Astrocyte of the spinal cord (primary cell): ENCODE data around the gene GADD45GIP1.

Experiments
- DNase-seq: peaks from one replicate; pipeline ENCODE4 v3.0.0; 2011; ENCODE audit warnings: low read depth, low spot score
- H3K4me3 ChIP-seq: 2 replicates; pipeline ENCODE4 v1.5.1; 2011; ENCODE audit warnings: low read depth, mild to moderate bottlenecking, low read length, moderate library complexity
- in situ Hi-C: cut with HindIII; loops from 2 replicates; pipeline ENCODE4 v1.10.0; 2017; ENCODE audit warnings: low sequenced_read_pairs
- TF ChIP-seq, protein P1 (sequence below): IDR thresholded peaks from 2 replicates; pipeline ENCODE4 v1.5.1; 2012; ENCODE audit warnings: low read depth, mild to moderate bottlenecking, low read length, inconsistent platforms

Gene GADD45GIP1

DNA sequence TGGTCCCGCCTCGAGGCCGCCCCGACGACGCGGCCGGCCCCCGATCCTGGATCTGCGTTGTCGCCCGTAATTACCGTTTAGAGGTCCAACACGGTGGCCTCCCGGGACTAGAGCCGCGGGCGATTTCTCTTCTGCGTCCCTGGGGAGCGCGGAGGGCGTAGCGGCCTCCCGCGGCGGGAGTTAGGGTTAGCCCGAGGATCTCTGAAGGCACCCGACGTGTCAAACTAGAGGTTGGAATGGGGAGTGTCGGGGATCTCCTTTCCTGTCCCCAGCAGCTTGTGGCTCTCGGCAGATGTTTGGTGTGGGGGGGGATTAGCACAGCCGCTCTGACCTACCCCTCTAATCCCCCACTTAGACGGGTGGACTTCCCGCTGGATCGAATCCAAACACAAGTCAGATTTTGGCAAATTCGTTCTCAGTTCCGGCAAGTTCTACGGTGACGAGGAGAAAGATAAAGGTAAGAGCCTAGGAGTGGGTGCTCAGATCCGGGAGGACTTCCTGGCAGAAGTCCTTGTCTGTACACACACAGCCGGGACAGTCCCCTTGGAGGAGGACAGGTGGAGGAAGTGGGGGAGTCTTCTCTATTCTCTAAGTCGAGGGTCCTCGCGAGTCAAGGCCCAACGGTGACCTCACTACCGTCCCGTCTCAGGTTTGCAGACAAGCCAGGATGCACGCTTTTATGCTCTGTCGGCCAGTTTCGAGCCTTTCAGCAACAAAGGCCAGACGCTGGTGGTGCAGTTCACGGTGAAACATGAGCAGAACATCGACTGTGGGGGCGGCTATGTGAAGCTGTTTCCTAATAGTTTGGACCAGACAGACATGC lies 18.0 kb downstream of the GADD45GIP1 start:
- H3K4me3 ChIP-seq, result peak overlapping the region; percentile 80
- TF ChIP-seq, protein P1, sequence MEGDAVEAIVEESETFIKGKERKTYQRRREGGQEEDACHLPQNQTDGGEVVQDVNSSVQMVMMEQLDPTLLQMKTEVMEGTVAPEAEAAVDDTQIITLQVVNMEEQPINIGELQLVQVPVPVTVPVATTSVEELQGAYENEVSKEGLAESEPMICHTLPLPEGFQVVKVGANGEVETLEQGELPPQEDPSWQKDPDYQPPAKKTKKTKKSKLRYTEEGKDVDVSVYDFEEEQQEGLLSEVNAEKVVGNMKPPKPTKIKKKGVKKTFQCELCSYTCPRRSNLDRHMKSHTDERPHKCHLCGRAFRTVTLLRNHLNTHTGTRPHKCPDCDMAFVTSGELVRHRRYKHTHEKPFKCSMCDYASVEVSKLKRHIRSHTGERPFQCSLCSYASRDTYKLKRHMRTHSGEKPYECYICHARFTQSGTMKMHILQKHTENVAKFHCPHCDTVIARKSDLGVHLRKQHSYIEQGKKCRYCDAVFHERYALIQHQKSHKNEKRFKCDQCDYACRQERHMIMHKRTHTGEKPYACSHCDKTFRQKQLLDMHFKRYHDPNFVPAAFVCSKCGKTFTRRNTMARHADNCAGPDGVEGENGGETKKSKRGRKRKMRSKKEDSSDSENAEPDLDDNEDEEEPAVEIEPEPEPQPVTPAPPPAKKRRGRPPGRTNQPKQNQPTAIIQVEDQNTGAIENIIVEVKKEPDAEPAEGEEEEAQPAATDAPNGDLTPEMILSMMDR, result peak; percentile 23
- in situ Hi-C loops, result no loop called here
- DNase-seq, result no peak

- H3K4me3 ChIP-seq, result peak within 1 kb of the TSS; percentile 80
- TF ChIP-seq, protein P1, result no peak
- peak; percentile 100 for DNase-seq
- in situ Hi-C loops, result no loop called here
Observed at GRCh38 chr19:12937927-12938778, 18.9 kb downstream of the GADD45GIP1 start, which contains the start of gene CALR. Gene CALR (plus strand): TSS chr19:12938609. CDS start chr19:12938680, 71 bp downstream.

DNA sequence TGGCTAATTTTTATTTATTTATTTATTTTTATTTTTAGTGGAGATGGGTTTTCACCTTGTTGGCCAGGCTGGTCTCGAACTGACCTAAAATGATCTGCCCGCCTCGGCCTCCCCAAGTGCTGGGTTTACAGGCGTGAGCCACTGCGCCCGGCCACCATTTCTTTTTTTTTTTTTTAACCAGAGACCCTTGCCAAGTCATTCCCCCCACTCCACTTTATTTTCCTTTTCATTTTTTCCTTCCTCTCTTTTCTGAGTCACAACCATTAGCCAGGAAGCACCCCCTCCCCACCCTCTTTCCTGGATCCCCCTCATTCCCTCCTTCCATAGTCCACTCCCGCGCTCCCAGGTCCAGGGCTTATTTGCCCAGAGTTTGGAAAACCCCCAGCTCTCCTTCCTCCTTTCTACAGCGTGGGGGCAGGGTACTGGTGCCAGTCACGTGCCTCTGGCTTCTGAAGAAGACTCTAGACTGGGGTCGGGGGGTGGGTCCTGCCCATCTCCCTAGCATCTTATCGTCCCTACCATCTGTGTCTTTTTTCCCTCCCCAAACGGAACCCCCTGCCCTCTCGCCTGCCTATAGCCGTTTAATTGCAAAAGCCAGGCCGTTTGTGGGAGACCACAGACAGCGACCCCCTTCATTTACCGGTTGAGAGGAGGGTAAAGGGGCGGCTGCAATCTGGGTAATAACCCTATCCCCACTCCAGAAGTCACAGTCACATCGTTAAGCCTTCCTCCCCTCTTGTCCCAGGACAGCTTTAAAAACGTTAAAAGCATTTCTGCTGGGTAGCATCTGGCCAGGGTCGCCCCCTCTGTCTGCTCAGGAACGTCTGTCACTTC lies 19.7 kb downstream of the GADD45GIP1 start:
- TF ChIP-seq, protein P1, result no peak
- in situ Hi-C loops, result no loop called here
- peak overlapping the region; percentile 59 for H3K4me3 ChIP-seq
- DNase-seq, result no peak

DNA sequence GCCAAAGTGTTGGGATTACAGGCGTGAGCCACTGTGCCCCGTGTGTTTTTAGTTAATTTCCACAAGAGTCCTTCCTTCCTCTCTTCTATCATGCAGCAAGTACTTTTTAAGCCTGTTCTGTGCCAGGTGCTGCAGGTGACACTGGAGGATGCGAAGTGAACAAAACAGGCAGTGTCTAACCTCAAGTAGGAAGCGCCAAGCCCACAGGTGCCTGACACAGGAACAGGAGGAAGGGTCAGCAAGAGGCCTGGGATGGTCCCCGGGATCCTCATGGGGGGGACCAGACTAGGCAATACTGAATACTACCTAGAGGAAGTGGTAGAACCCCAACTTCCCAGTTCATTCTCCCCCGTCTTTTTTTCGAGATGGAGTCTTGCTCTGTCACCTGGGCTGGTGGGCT lies 20.4 kb downstream of the GADD45GIP1 start:
- no peak overlapping the region for H3K4me3 ChIP-seq
- TF ChIP-seq, protein P1, result no peak
- in situ Hi-C loops, result no loop called here

GRCh38 chr19:12935071-12935470 lies 22.0 kb downstream of the GADD45GIP1 start:
- no peak for DNase-seq
- in situ Hi-C loops, result no loop called here
- TF ChIP-seq, protein P1, result no peak
- H3K4me3 ChIP-seq, result no peak overlapping the region

More for the DNA sequence above, 20.4 kb downstream of the GADD45GIP1 start:
- no peak for DNase-seq
